ENCODE measurements around the gene DGKD. TPM values are rescaled to one million over a fixed set of nuclear protein-coding genes. Genes with fewer than 3 reads are reported as not detected.

The DGKD gene
- total RNA-seq, 1 donor from 2014 or later, result 58.0 TPM

DNA sequence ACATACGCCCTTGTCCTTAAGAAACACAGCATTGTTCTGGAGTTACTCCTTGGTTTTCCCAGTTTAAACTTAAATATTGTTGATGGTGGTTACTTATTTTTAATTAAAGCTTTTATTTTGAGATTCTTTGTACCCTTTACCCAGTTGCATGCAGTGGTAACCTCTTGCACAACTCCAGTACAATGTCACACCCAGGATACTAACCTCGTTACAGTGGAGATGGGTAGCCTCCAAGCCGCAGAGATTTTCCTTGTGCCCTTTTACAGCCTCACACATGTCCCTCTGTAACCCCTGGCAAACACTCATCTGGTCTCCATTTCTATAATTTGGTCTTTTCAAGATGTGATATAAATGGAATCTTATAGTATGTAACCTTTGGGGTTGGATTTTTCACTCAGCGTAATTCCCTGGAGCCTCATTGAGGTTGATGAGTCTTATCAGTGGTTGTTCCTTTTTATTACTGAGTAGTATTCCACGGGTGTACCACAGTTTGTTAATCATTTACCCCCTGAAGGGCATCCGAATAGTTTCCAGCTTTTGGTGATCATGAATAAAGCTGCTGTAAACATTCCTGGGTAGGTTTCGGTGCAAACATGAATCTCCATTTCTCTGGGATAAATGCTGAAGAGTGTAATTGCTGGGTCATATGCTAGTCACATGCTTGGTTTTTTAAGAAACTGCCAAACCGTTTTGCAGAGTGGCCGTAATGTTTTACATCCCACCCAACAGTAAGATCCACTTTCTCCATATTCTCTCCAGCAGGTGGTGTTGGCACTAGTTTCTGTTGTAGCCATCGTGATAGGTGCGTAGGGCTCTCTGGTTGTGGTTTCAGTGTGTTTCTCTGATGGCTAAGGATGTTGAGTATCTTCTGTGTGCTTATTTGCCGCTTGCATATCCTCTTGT, 68.6 kb downstream of the DGKD start:
- intact Hi-C loops (cut with micrococcal nuclease), result loop anchor here (1.0 to 10.0 kb wide), 5 partner anchors 19 to 818 kb away; partner anchors contain the start of gene USP40

DNA sequence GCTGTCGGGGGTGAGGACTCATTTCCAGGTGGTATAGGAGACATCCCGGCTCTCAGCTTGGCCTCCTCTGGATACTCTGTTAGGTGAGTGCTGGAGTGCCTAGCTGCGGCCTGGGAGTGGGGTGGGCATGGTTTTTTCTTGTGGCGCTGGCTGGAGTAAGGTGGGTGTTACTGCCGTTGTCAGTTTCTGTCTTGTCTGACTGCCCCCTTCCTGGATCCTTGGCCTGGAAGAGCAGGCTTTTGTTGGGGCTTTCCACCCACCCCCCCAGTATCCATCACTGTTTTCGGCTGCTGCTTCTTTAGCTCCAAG, 69.2 kb downstream of the DGKD start:
- intact Hi-C loops (cut with micrococcal nuclease), result loop anchor here (5.0 to 10.0 kb wide), 2 partner anchors 66 to 819 kb away; no protein-coding TSS in a partner anchor

DNA sequence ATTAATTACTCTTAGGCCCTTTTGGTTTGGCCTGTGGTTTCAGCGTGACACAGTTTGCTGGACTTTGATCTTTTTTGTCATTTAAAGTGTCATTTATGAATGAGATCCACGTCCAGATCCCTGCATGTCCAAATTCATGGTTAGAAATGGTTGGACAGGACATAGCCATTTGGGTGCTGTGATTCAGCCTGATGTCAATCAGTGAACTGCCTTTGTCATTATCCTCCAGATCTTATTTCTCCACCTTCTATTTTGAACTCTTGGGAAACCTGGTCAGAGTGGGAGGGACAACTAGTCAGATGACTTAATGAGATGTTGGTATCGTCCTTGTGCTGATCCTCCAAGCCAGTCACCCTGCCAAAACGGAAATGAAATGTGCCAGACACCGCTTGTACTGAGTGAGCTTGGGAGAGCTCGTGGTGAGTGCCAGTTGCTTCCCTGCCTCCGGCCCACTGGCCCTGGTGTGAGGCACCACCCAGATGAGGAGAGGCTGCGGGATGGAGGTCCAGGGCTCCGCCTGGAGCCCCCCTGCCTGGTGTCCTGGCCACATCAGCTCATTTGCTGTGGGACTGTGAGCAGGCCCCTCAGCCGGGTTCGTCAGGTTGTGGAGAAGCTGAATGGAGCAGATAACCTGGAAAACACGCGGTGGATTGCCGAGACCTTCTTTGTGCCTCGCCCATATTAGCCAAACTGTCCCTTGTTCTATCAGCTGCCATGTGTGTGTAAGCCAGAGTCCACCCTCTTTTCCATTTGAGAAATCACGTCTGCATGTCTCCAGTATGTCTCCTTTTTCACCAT, 70.1 kb downstream of the DGKD start:
- intact Hi-C loops (cut with micrococcal nuclease), result loop anchor here (5.0 to 10.0 kb wide), 2 partner anchors 67 to 820 kb away; no protein-coding TSS in a partner anchor

DNA sequence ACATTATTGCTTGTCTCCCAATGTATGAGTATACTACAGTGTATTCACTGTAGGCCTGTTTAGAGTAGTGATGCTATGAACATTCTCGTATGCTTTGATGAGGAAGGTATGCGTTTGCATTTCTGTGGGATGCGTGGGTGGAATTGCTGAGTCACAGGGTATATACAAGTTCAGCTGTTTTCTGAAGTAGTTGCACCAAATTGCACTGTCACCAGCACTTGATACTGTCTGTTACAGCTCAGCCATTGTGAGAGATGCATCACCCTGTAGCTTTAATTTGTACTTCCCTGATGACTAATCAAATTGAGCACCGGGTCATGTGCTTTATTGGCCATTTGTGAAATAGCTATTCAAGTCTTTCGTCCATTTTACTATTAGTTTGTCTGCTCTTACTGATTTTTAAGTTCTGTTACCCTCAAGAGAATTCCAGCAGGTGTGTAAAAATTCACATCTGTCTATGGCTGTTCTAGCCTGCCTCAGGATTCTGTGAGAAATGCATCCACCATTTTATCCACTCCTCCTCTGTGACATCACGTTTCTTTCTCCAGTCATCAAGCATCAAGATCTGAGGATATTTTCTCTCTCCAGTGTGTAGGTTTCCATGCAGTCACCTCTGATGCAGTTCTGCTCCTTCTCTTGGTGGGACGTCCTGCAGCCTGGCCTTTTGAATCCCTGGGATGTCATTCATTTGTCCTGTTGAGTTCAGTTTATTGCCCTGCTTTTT, 72.5 kb downstream of the DGKD start:
- intact Hi-C loops (cut with micrococcal nuclease), result loop anchor here (10.0 kb wide), 1 partner anchor 822 kb away; no protein-coding TSS in a partner anchor

DNA sequence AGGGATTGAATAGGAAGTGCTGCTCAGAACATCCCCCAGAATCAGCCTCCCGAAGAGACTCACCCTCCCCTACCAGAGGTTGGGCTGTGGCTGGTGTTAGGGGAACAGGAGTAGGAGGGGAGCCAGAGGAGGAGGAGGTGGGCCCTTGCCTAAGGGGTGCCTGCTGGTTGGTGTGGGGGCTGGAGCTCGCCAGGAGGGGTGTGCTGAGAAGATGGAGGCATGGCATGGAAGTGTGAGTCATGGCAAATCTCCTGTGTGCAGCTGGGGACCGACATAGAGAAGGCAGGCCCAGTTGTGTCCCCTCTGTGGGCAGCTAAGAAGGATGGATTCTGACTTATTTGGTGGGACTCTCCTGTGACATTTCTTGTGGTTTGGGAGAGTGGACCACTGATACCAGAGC, 73.7 kb downstream of the DGKD start:
- intact Hi-C loops (cut with micrococcal nuclease), result loop anchor here (10.0 kb wide), 1 partner anchor 823 kb away; no protein-coding TSS in a partner anchor

DNA sequence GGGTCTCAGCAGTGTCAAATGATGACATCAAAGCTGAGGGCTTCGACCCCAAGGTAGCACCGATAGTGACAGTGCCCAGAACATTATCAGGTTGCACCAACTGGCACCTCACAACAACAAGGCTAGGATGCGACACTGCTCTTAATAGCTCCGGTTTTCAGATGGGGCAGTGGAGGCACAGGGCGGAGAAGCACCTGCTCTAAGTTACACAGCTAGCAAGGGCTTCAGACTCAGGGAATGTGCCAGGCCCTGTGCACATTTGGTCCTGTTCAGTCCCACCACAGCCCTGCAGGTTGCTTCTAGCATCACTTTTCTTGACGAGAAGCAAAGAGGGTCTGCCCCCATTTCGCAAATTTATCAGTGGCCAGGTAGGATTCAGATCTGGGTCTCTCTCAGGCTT, 74.1 kb downstream of the DGKD start:
- intact Hi-C loops (cut with micrococcal nuclease), result loop anchor here (10.0 kb wide), 1 partner anchor 824 kb away; no protein-coding TSS in a partner anchor

DNA sequence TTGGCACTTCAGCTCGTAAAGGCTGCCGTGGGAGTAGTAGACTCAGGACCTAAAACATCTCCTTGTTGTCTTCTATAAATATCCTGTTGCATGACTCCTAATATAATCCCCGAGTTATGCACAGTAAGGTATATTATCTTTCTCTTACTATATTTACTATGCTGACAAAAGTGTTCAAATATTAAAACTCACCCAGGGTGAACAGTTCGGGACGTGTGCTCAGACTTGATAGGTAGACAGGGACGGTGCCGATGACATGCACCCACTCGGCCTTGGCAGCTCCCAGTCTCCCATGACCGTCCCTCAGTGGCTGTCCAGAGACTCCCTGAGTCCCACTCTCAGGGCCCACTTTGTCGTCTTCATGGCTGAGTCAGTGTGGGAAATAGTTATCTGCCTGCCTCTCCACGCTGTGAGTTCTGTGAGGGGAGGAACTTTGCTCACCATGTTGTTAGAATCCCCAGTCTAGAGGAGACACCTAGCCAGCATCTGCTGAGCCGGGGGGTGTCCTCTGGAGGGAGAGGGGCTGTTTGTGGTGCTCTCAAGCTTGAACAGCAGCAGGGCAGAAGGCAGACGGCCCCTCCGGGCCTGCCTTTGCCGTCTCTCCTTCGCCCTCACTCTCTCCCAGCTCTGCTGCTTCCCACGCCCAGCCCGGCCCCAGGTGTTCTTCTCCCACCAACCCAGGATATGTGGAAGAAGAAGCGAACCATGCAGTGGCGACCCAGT, 75.0 kb downstream of the DGKD start:
- intact Hi-C loops (cut with micrococcal nuclease), result loop anchor here (10.0 kb wide), 1 partner anchor 825 kb away; no protein-coding TSS in a partner anchor

DNA sequence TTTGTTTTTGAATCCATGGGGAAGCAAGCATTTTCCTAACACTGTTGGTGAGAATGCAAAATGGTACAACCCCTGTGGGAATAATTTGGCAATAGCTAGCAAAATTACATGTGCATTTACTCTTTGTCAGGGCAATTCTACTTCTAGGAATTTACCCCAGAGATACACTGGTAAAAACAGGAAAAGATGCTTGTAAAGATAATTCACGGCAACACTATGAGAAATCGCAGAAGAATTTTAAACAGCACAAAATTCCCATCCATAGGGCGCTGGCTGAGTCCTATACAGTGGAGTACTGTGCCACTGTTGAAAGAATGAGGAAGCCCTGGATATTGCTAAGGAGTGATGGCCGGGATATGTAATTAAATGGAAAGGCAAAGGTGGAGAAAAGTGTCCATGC, 75.8 kb downstream of the DGKD start:
- intact Hi-C loops (cut with micrococcal nuclease), result no loop called here

DNA sequence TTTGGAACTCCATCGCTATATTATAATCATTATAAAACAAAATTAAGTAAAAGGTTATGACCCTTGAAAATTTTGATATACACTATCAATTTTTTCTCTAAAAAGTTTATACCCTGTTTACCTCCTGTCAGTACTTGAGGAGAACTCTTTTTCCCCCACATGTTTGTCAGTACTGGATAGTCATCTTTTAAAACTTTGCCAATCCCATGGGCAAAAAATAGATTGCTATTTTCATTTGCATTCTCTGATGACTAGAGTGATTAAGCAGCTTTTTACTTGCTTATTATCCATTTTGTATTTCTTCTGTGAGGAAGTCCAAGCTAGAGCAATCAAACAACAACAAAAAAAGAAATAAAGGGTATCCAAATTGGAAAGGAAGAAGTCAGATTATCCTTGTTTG, 76.4 kb downstream of the DGKD start:
- intact Hi-C loops (cut with micrococcal nuclease), result no loop called here

DNA sequence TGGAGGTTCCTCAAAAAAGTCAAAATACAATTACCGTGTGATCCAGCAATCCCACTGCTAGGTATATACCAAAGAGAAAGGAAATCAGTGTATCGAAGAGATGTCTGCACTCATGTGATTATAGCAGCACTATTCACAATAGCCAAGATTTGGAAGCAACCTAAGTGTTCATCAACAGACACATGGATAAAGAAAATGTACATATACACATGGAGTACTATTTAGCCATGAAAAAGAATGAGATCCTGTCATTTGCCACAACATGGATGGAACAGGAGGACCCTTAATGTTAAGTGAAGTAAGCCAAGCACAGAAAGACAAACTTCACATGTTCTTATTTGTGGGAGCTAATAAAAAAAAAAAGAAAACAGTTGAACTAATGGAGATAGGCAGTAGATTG, 78.7 kb downstream of the DGKD start:
- intact Hi-C loops (cut with micrococcal nuclease), result no loop called here

DNA sequence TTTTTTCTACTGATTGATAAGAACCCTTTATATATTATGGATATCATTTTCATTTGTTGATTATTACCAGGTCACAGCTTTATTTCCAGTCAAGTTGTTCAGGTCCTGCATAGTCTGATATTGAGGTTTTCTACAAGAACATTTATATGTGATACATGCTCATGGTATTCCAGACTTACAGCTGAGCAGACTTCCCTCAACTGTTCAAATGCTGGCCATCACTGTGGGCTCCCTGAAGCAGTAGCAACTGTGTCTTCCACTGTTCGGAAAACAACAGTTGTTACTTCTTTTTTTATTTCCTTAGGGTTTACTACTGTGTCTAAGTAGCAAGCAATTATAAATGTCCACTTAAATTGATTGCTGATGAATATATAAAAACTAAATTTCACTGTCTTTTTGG, 79.5 kb downstream of the DGKD start:
- intact Hi-C loops (cut with micrococcal nuclease), result no loop called here

DNA sequence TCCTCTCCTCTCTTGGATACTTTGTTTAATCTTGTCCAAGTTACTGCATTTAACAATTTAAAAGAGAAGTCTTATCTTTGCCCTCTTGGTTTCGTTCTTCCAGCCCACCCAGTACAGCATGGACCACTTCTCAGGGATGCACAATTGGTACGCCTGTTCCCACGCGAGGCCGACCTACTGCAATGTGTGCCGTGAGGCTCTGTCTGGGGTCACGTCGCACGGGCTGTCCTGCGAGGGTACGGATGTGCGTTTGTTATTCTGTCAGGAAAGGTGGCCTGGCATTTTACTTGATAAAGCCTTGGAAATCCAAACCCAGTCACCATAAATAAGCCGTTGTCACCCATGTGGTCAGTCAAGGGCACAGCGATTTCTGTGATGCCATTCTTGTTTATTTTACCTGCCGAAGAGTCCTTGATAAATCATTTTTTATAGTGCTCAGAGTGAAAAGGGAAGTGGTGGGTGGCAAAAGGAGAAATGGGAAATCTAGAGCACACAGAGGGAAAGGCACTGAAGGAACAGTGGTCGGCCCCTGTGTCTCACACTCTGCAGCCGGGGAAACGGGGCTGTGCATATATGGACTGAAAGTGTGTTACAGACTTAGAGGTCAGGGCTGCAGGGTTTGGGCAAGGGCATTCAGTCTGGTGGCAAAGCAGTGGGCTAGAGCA, 80.5 kb downstream of the DGKD start:
- intact Hi-C loops (cut with micrococcal nuclease), result no loop called here

DNA sequence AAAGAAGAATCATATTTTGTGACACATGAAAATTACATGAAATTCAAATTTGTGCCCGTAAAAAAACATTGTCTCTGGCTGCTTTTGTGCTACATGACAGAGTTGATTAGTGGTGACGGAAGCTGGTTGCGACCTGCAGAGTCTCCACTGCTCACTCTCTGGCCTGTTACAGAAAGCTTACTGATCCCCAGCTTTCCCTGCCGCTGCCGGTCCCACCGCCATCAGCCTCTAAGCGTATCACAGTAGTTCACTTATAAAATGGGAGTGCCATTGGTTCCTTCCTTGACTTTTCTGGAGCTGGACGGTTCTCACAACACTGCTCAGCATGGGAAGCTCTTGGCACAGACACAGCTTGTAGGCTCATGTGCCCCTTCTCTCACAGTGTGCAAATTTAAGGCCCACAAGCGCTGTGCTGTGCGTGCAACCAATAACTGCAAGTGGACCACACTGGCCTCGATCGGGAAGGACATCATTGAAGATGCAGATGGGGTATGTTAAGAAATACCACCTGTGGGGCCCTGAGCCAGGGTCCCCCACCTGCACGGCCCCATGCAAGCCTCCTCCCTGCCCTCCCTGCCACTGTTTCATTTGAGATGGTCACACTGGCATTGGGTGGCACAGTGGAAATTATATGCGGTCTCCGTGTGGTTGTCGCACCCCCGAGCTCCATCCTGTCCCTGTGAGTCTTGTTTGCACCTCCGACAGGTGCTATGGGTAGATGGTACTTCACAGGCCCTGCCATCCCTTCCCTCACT, 81.3 kb downstream of the DGKD start:
- intact Hi-C loops (cut with micrococcal nuclease), result no loop called here

DNA sequence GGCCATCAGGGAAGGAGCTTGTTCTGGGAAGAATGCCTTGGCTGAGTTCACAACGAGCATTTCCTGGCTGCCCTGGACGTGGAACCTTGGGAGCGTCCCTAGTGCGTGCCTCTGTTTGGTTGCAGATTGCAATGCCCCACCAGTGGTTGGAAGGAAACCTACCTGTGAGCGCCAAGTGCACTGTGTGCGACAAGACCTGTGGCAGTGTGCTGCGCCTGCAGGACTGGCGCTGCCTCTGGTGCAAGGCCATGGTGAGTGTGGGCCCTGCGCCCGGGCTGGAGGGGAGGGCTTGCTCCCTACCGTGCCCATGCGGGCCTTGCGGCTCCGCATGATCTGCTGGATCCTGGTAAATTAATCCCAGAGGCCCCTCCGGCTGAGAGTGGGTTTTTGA, 81.9 kb downstream of the DGKD start:
- intact Hi-C loops (cut with micrococcal nuclease), result no loop called here

DNA sequence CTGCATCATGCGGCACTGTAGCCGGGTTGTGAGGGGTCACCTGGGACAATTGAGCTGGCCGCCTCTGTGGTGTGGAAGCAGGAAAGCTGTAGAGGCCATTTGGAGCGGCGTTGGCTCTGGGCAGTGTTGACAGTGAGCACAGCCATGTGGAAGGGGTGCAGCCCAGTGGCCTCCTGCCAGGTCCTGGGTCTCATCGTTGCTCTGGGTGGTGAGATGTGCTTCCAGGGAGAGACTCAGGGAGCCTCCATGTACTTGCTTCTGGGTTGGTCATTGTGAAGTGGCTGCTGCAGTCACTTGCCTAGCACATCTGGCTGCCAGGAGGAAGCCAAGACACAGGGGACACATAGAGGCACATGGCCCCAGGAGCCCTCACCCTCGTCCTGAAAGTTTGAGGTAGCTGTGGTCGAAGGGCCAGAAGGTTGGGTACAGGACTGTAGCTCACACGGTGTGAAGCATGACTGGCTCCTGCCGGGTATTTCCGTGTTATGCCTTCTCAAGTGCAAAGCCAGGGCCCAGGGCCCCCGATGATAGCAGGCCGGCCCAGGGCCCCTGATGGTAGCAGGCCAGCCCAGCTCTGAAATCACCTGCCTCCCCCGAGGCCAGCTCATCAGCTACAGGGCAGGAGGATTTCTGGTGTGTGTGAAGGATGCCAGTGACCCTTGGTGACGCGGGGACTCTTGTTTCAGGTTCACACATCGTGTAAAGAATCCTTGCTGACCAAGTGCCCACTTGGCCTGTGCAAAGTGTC, 82.6 kb downstream of the DGKD start:
- intact Hi-C loops (cut with micrococcal nuclease), result no loop called here

DNA sequence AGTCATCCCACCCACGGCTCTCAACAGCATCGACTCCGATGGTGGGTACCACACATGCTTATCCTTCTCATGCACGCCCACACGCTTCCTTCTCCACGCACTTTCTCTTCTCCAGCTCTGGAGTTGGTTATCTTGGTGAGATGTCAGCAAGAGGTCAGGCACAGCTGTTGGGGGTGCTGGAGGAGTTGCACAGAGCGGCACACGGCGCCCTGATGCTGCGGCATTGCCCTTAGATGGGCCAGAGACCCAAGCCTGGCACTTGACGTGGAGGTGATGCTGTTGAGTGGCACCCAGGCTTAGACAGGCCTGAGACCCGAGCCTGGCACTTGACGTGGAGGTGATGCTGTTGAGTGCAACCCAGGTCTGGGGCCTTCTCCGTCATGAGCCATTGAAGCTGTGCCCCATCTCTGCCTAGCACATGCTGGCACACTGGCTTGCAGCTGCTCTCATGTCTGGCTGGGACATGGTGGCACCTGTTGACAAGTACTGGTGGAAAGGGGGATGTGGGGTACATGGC, 83.2 kb downstream of the DGKD start:
- intact Hi-C loops (cut with micrococcal nuclease), result no loop called here

DNA sequence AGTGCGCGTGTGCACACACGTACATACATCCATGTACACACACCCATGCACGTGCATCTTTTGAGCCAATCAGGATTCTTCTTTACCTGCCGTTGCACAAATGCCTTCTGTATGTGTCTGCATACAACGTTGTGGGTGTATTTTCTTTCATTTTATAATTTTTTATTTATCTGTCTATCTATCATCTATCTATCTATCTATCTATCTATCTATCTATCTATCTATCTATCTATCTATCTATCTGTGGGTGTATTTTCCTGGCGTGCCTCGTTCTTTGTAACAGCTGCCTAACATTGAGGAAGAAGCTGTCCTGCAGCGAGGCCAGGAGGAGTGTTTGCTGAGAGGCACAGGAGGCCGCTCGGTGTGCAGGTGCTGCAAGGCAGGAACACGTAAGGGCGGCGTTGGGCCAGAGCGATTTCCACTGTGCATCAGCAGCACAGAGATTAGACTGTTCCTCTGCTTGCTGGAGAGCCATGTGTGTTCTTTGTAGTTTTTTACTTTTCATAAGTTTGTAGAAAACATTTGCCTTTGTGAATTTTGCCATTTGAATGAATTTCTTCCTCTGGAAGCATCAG, 84.4 kb downstream of the DGKD start:
- intact Hi-C loops (cut with micrococcal nuclease), result no loop called here

DNA sequence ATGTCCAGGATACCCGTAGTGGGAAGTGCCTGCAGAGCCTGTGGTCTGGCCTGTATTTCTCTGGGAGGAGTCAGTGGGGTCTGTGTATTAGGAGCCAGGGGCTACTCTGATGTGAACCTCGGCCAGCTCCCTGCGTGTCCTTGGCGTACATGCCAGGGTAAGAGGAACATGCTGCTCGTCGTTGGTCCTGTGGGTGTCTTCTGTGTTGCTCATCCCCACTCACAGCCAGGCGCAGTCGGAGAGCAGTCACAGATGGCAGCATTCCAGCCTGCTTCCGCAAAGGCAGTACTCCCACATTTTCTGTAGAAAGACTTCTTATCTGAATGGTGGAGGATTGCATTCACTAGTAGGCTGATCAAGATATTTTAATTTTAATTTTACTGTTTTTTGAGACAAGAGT, 84.9 kb downstream of the DGKD start:
- intact Hi-C loops (cut with micrococcal nuclease), result no loop called here
